HEK293 (cell line): ENCODE data around the gene JCHAIN.

ENCODE experiments used
- CTCF ChIP-seq: fragments of 450-650 bp; formaldehyde crosslinking; IDR thresholded peaks from 2 replicates; pipeline ENCODE4 v1.5.1; 2016; ENCODE audit warnings: missing biosample characterization, missing genetic modification characterization
- YY1 ChIP-seq: fragments of 450-650 bp; formaldehyde crosslinking; IDR thresholded peaks from 2 replicates; pipeline ENCODE4 v1.5.1; 2018; ENCODE audit warnings: missing biosample characterization, missing genetic modification characterization
- ZBTB1 ChIP-seq: fragments of 450-650 bp; formaldehyde crosslinking; IDR thresholded peaks from 2 replicates; pipeline ENCODE4 v1.5.1; 2016; ENCODE audit warnings: missing biosample characterization, missing genetic modification characterization
- ZNF211 ChIP-seq: fragments of 450-650 bp; formaldehyde crosslinking; IDR thresholded peaks from 2 replicates; pipeline ENCODE4 v1.5.1; 2016; ENCODE audit warnings: low read depth, missing biosample characterization, missing genetic modification characterization
- ZNF398 ChIP-seq: fragments of 450-650 bp; formaldehyde crosslinking; IDR thresholded peaks from 2 replicates; pipeline ENCODE4 v1.5.1; 2017; ENCODE audit warnings: missing biosample characterization, missing genetic modification characterization
- ZNF48 ChIP-seq: fragments of 450-650 bp; formaldehyde crosslinking; IDR thresholded peaks from 2 replicates; pipeline ENCODE4 v1.5.1; 2016; ENCODE audit warnings: missing biosample characterization, missing genetic modification characterization

- TF ChIP-seq CTCF (tag by site-specific recombination), result no peak
- TF ChIP-seq ZBTB1 (tag by site-specific recombination), result no peak
- no peak for TF ChIP-seq ZNF48 (tag by site-specific recombination)
- no peak for TF ChIP-seq ZNF211
- TF ChIP-seq YY1, result no peak
- no peak for TF ChIP-seq ZNF398 (tag by site-specific recombination)
These were observed 37.4 kb upstream of the JCHAIN start for GRCh38 chr4:70703619-70704214.
